Measurements from ENCODE around the gene TPRN. TPM values are rescaled to one million over a fixed set of nuclear protein-coding genes. Genes with fewer than 3 reads are reported as not detected.

The TPRN gene
- total RNA-seq (2022; extraction: Qiagen RNA extraction; ENCODE audit: low read depth): 5.6 to 11.1 TPM (median 10.3 TPM) in 5 replicates

GRCh38 chr9:137200311-137201204 is at the start of gene TPRN:
TSS of gene TPRN (minus strand) at chr9:137200741. CDS start at chr9:137200711, 30 bp downstream.

GRCh38 chr9:137240841-137241489 is 40.4 kb upstream of the TPRN start, which contains the start of gene TUBB4B:
TSS of gene TUBB4B (plus strand) at chr9:137241287. CDS start at chr9:137241361, 74 bp downstream.

GRCh38 chr9:137230705-137231371 is 30.3 kb upstream of the TPRN start, which contains the start of gene SLC34A3:
TSS of gene SLC34A3 (plus strand) at chr9:137230901. CDS start at chr9:137231703, 802 bp downstream.

GRCh38 chr9:137227054-137227852 is 26.7 kb upstream of the TPRN start, which contains the start of gene RNF224:
TSS of gene RNF224 (plus strand) at chr9:137227502. CDS start at chr9:137228336, 834 bp downstream.

GRCh38 chr9:137224830-137225694 is 24.5 kb upstream of the TPRN start, which contains the start of gene CYSRT1:
TSS of gene CYSRT1 (plus strand) at chr9:137225174. CDS start at chr9:137225622, 448 bp downstream.

GRCh38 chr9:137222190-137223077 is 21.9 kb upstream of the TPRN start, which contains the start of gene RNF208:
TSS of gene RNF208 (minus strand) at chr9:137222240. CDS start at chr9:137221212, 1,028 bp downstream.

GRCh38 chr9:137205126-137206069 is 4.9 kb upstream of the TPRN start, which contains the start of the genes NDOR1 and TMEM203:
TSS of gene NDOR1 (plus strand) at chr9:137205700. CDS start at chr9:137205778, 78 bp downstream.
TSS of gene TMEM203 (minus strand) at chr9:137205648. CDS start at chr9:137205414, 234 bp downstream.

GRCh38 chr9:137188490-137189296 is 11.8 kb downstream of the TPRN start, which contains the start of the genes ANAPC2 and SSNA1:
TSS of gene ANAPC2 (minus strand) at chr9:137188560. CDS start at chr9:137188532, 28 bp downstream.
TSS of gene SSNA1 (plus strand) at chr9:137188676. CDS start at chr9:137188727, 51 bp downstream.

GRCh38 chr9:137169896-137170358 is 30.6 kb downstream of the TPRN start, which contains the start of gene LRRC26:
TSS of gene LRRC26 (minus strand) at chr9:137170051. CDS start at chr9:137169943, 108 bp downstream.

Other genes with a start within 250 kb of the TPRN start
- 0.51 to 2.0 TPM (median 1.1 TPM) in 5 replicates for gene LCN12, start 248.5 kb downstream of the TPRN start, total RNA-seq (2022; extraction: Qiagen RNA extraction; ENCODE audit: low read depth)
- gene PTGDS, start 223.2 kb downstream of the TPRN start, total RNA-seq (2022; extraction: Qiagen RNA extraction; ENCODE audit: low read depth): 0.35 to 0.71 TPM (median 0.39 TPM) in 3 of 5 replicates, not detected in the others
- gene LCNL1, start 217.7 kb downstream of the TPRN start, total RNA-seq (2022; extraction: Qiagen RNA extraction; ENCODE audit: low read depth): 0.02 TPM in 1 of 5 replicates, not detected in the others
- 49.2 to 83.7 TPM (median 73.5 TPM) in 5 replicates for gene PAXX, start 208.3 kb downstream of the TPRN start, total RNA-seq (2022; extraction: Qiagen RNA extraction; ENCODE audit: low read depth)
- 1.7 to 4.0 TPM (median 3.5 TPM) in 5 replicates for gene CLIC3, start 204.2 kb downstream of the TPRN start, total RNA-seq (2022; extraction: Qiagen RNA extraction; ENCODE audit: low read depth)
- gene ABCA2, start 172.5 kb downstream of the TPRN start, total RNA-seq (2022; extraction: Qiagen RNA extraction; ENCODE audit: low read depth): 23.2 to 31.7 TPM (median 25.6 TPM) in 5 replicates
- 0.05 TPM in 2 of 5 replicates, not detected in the others for gene FUT7, start 168.7 kb downstream of the TPRN start, total RNA-seq (2022; extraction: Qiagen RNA extraction; ENCODE audit: low read depth)
- gene NPDC1, start 154.6 kb downstream of the TPRN start, total RNA-seq (2022; extraction: Qiagen RNA extraction; ENCODE audit: low read depth): 36.7 to 87.5 TPM (median 78.6 TPM) in 5 replicates
- 0.72 to 1.2 TPM (median 0.76 TPM) in 5 replicates for gene ENTPD2, start 146.7 kb downstream of the TPRN start, total RNA-seq (2022; extraction: Qiagen RNA extraction; ENCODE audit: low read depth)
- 13.9 to 28.6 TPM (median 24.4 TPM) in 5 replicates for gene SAPCD2, start 130.2 kb downstream of the TPRN start, total RNA-seq (2022; extraction: Qiagen RNA extraction; ENCODE audit: low read depth)
- 9.7 to 15.4 TPM (median 11.3 TPM) in 5 replicates for gene UAP1L1, start 123.2 kb downstream of the TPRN start, total RNA-seq (2022; extraction: Qiagen RNA extraction; ENCODE audit: low read depth)
- 41.0 to 54.7 TPM (median 47.7 TPM) in 5 replicates for gene MAN1B1, start 113.8 kb downstream of the TPRN start, total RNA-seq (2022; extraction: Qiagen RNA extraction; ENCODE audit: low read depth)
- gene DPP7, start 86.0 kb downstream of the TPRN start, total RNA-seq (2022; extraction: Qiagen RNA extraction; ENCODE audit: low read depth): 71.6 to 131 TPM (median 112 TPM) in 5 replicates
- 0.31 to 1.0 TPM (median 0.38 TPM) in 5 replicates for gene GRIN1, start 61.6 kb downstream of the TPRN start, total RNA-seq (2022; extraction: Qiagen RNA extraction; ENCODE audit: low read depth)
- gene LRRC26, start 30.7 kb downstream of the TPRN start, total RNA-seq (2022; extraction: Qiagen RNA extraction; ENCODE audit: low read depth): 0.48 to 2.1 TPM (median 1.3 TPM) in 5 replicates
- not detected in 5 replicates for gene TMEM210, start 28.7 kb downstream of the TPRN start, total RNA-seq (2022; extraction: Qiagen RNA extraction; ENCODE audit: low read depth)
- 25.4 to 37.9 TPM (median 36.1 TPM) in 5 replicates for gene ANAPC2, start 12.2 kb downstream of the TPRN start, total RNA-seq (2022; extraction: Qiagen RNA extraction; ENCODE audit: low read depth)
- gene SSNA1, start 12.1 kb downstream of the TPRN start, total RNA-seq (2022; extraction: Qiagen RNA extraction; ENCODE audit: low read depth): 88.4 to 157 TPM (median 143 TPM) in 5 replicates
- gene TMEM203, start 4.9 kb upstream of the TPRN start, total RNA-seq (2022; extraction: Qiagen RNA extraction; ENCODE audit: low read depth): 32.9 to 47.1 TPM (median 45.3 TPM) in 5 replicates
- gene NDOR1, start 5.0 kb upstream of the TPRN start, total RNA-seq (2022; extraction: Qiagen RNA extraction; ENCODE audit: low read depth): 15.2 to 19.1 TPM (median 16.4 TPM) in 5 replicates
- gene RNF208, start 21.5 kb upstream of the TPRN start, total RNA-seq (2022; extraction: Qiagen RNA extraction; ENCODE audit: low read depth): 1.1 to 2.4 TPM (median 1.9 TPM) in 5 replicates
- 3.3 to 5.0 TPM (median 4.0 TPM) in 5 replicates for gene CYSRT1, start 24.4 kb upstream of the TPRN start, total RNA-seq (2022; extraction: Qiagen RNA extraction; ENCODE audit: low read depth)
- gene RNF224, start 26.8 kb upstream of the TPRN start, total RNA-seq (2022; extraction: Qiagen RNA extraction; ENCODE audit: low read depth): 0.10 to 0.24 TPM (median 0.20 TPM) in 5 replicates
- 0.07 to 0.13 TPM (median 0.08 TPM) in 5 replicates for gene SLC34A3, start 30.2 kb upstream of the TPRN start, total RNA-seq (2022; extraction: Qiagen RNA extraction; ENCODE audit: low read depth)
- 595 to 818 TPM (median 736 TPM) in 5 replicates for gene TUBB4B, start 40.5 kb upstream of the TPRN start, total RNA-seq (2022; extraction: Qiagen RNA extraction; ENCODE audit: low read depth)
- not detected in 5 replicates for gene STPG3, start 50.5 kb upstream of the TPRN start, total RNA-seq (2022; extraction: Qiagen RNA extraction; ENCODE audit: low read depth)
- 42.8 to 63.0 TPM (median 54.8 TPM) in 5 replicates for gene NELFB, start 54.6 kb upstream of the TPRN start, total RNA-seq (2022; extraction: Qiagen RNA extraction; ENCODE audit: low read depth)
- gene TOR4A, start 77.0 kb upstream of the TPRN start, total RNA-seq (2022; extraction: Qiagen RNA extraction; ENCODE audit: low read depth): 17.8 to 30.2 TPM (median 27.4 TPM) in 5 replicates
- gene NRARP, start 101.5 kb upstream of the TPRN start, total RNA-seq (2022; extraction: Qiagen RNA extraction; ENCODE audit: low read depth): 2.7 to 7.1 TPM (median 5.4 TPM) in 5 replicates
- 6.1 to 7.4 TPM (median 6.9 TPM) in 5 replicates for gene EXD3, start 222.4 kb upstream of the TPRN start, total RNA-seq (2022; extraction: Qiagen RNA extraction; ENCODE audit: low read depth)
- 1.0 to 1.5 TPM (median 1.5 TPM) in 5 replicates for gene NOXA1, start 222.7 kb upstream of the TPRN start, total RNA-seq (2022; extraction: Qiagen RNA extraction; ENCODE audit: low read depth)
- 0.21 to 0.52 TPM (median 0.28 TPM) in 5 replicates for gene ENTPD8, start 240.6 kb upstream of the TPRN start, total RNA-seq (2022; extraction: Qiagen RNA extraction; ENCODE audit: low read depth)